Fibroblast of lung (primary cell): ENCODE measurements around the gene MLIP. TPM values are rescaled to one million over a fixed set of nuclear protein-coding genes. Genes with fewer than 3 reads are reported as not detected.

ENCODE experiments used
- DNase-seq, 2 donors: peaks; one replicate each; pipeline versions ENCODE4 v3.0.0 to v3.0.0-alpha.2; 2010; ENCODE audit warnings: low read depth in 2 of 2
- H2AFZ ChIP-seq: 2 replicates; pipeline ENCODE4 v1.5.1; 2012; ENCODE audit warnings: low read length, control low read depth, inconsistent platforms
- H3K27ac ChIP-seq: 2 replicates; pipeline ENCODE4 v1.5.1; 2011; ENCODE audit warnings: low read length, control low read depth; ENCODE audit not compliant: insufficient read depth
- H3K27me3 ChIP-seq: 2 replicates; pipeline ENCODE4 v1.5.1; 2011; ENCODE audit warnings: mild to moderate bottlenecking, low read length; ENCODE audit not compliant: control insufficient read depth, insufficient read depth
- H3K36me3 ChIP-seq: 2 replicates; pipeline ENCODE4 v1.5.1; 2011; ENCODE audit warnings: low read length; ENCODE audit not compliant: control insufficient read depth, insufficient read depth
- H3K4me1 ChIP-seq: 2 replicates; pipeline ENCODE4 v1.5.1; 2011; ENCODE audit warnings: low read length; ENCODE audit not compliant: control insufficient read depth, insufficient read depth; ENCODE audit errors: extremely low read depth
- H3K4me2 ChIP-seq: 2 replicates; pipeline ENCODE4 v1.5.1; 2011; ENCODE audit warnings: low read length, control low read depth; ENCODE audit not compliant: insufficient read depth; ENCODE audit errors: extremely low read depth
- H3K4me3 ChIP-seq, 4 experiments: fragments of 200-600 bp in 1 of 4; sonication (generic) in 1 of 4; replicated peaks in 1 of 4; 2 replicates each; pipeline ENCODE4 v1.5.1; 2011 to 2016; ENCODE audit warnings: low read length in 4 of 4, low read depth in 3 of 4, mild to moderate bottlenecking in 3 of 4, control low read depth in 2 of 4, inconsistent platforms in 1 of 4, mixed read lengths in 1 of 4; ENCODE audit not compliant: insufficient read depth in 1 of 4; ENCODE audit errors: control extremely low read depth in 1 of 4
- H3K79me2 ChIP-seq: 2 replicates; pipeline ENCODE4 v1.5.1; 2012; ENCODE audit warnings: mild to moderate bottlenecking, low read length, inconsistent platforms; ENCODE audit not compliant: control insufficient read depth, insufficient read depth
- H3K9ac ChIP-seq: 2 replicates; pipeline ENCODE4 v1.5.1; 2011; ENCODE audit warnings: mild to moderate bottlenecking, low read length, control low read depth; ENCODE audit not compliant: insufficient read depth
- H3K9me3 ChIP-seq: 2 replicates; pipeline ENCODE4 v1.5.1; 2012; ENCODE audit warnings: low read depth, low read length; ENCODE audit not compliant: control insufficient read depth, insufficient read depth
- H4K20me1 ChIP-seq: 2 replicates; pipeline ENCODE4 v1.5.1; 2011; ENCODE audit warnings: low read length; ENCODE audit not compliant: control insufficient read depth, insufficient read depth; ENCODE audit errors: extremely low read depth
- EZH2 ChIP-seq: IDR thresholded peaks from 2 replicates; pipeline ENCODE4 v1.5.1; 2012; ENCODE audit warnings: low read length, control low read depth, mild to moderate bottlenecking; ENCODE audit errors: missing control alignments
- polyA plus RNA-seq, 2 donors: library from polyadenylated mRNA; depleted of rRNA in 1 of 2; stranded (reverse) in 1 of 2; unstranded in 1 of 2; fragments of >200 nt; gene quantifications; 2 replicates each; pipeline ENCODE4 v1.2.1, GENCODE V29; 2011 to 2012; ENCODE audit warnings: missing spikeins in 1 of 2
- total RNA-seq: library from RNA; depleted of rRNA; stranded (reverse); fragments of >200 nt; gene quantifications from 2 replicates; pipeline ENCODE4 v1.2.1, GENCODE V29; 2014
- TF ChIP-seq, protein P1 (sequence below), 2 donors: IDR thresholded peaks in 1 of 2; conservative IDR thresholded peaks in 1 of 2; 1 replicate in 1 of 2; 2 replicates in 1 of 2; pipeline ENCODE4 v1.5.1; 2011 to 2012; ENCODE audit warnings: low read length in 2 of 2, control low read depth in 1 of 2, inconsistent platforms in 1 of 2, low read depth in 1 of 2, mild to moderate bottlenecking in 1 of 2

Gene MLIP
- total and polyA plus RNA-seq, 2 donors (not counting 1 experiment from before 2014, with no cell fraction given): 0.07 TPM; not detected in 1

DNA sequence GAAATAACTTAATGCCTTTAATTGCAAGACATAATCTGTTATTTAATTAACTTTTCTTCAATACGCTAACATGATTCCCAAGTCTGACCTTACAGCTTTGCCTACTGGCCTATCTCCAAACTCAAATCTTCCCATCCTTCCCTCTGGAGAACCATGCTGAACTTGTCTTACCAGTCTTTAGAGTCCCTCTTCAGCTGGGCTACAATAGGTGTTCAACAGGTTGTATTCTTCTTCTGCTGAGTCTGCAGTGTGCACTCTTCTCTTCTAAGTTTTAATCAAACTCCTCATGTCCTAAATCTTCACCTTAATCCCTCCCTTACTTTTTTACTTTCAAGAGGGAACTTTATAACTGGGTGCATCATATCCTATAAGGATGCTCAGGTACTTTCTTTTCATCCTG, 121.5 kb downstream of the MLIP start:
- H3K9me3 ChIP-seq: no peaks in the 10 kb centered on the region
- no peak overlapping the region for H3K4me3 ChIP-seq
- TF ChIP-seq, protein P1, sequence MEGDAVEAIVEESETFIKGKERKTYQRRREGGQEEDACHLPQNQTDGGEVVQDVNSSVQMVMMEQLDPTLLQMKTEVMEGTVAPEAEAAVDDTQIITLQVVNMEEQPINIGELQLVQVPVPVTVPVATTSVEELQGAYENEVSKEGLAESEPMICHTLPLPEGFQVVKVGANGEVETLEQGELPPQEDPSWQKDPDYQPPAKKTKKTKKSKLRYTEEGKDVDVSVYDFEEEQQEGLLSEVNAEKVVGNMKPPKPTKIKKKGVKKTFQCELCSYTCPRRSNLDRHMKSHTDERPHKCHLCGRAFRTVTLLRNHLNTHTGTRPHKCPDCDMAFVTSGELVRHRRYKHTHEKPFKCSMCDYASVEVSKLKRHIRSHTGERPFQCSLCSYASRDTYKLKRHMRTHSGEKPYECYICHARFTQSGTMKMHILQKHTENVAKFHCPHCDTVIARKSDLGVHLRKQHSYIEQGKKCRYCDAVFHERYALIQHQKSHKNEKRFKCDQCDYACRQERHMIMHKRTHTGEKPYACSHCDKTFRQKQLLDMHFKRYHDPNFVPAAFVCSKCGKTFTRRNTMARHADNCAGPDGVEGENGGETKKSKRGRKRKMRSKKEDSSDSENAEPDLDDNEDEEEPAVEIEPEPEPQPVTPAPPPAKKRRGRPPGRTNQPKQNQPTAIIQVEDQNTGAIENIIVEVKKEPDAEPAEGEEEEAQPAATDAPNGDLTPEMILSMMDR (conservative IDR thresholded peaks at IDR 0.05 in 1 of 2, IDR thresholded peaks at IDR 0.05 in 1 of 2; ENCODE audit: low read depth in 1 of 2, low read length in 2 of 2): no peak
- no peak for TF ChIP-seq EZH2

DNA sequence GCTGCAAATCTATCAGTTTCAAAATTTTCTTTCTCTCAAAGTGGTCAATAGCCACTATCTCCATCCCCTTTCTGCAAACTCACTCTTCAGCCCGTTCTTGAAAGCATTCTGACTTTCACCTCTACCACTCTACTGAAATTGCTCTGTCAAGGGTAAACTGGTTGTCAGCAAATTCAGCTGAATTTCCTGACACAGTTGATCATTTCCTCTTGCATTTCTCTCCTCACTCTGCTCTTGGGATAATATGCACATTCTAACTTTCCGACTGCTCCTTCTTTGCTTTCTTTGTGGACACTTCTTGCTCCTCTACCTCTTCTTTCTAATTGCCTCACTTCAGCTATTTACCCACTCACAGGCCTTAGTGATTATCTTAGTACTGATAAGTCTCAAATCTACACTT, 123.3 kb downstream of the MLIP start:
- Histone ChIP-seq H3K27me3 (no peaks in the 10 kb centered on the region), H2AFZ (no peak overlapping the region), H3K4me3 (no peak overlapping the region), H3K9ac (no peak overlapping the region), H3K36me3 (no peaks in the 10 kb centered on the region), H3K4me1 (no peaks in the 10 kb centered on the region), H3K79me2 (no peaks in the 10 kb centered on the region), H3K4me2 (no peak overlapping the region), H3K9me3 (no peaks in the 10 kb centered on the region), H3K27ac (no peak overlapping the region), H4K20me1 (no peaks in the 10 kb centered on the region)
- DNase-seq: no peak
- TF ChIP-seq, protein P1 (conservative IDR thresholded peaks at IDR 0.05 in 1 of 2, IDR thresholded peaks at IDR 0.05 in 1 of 2; ENCODE audit: low read depth in 1 of 2, low read length in 2 of 2): no peak
- no peak for TF ChIP-seq EZH2

More for the DNA sequence above, 121.5 kb downstream of the MLIP start:
- H3K27me3 ChIP-seq: no peaks in the 10 kb centered on the region
- no peak overlapping the region for H3K9ac ChIP-seq
- no peaks in the 10 kb centered on the region for H3K36me3 ChIP-seq
- no peaks in the 10 kb centered on the region for H4K20me1 ChIP-seq
- no peaks in the 10 kb centered on the region for H3K4me1 ChIP-seq
- DNase-seq: no peak
- H3K79me2 ChIP-seq: no peaks in the 10 kb centered on the region
- H2AFZ ChIP-seq: no peak overlapping the region
- H3K4me2 ChIP-seq: no peak overlapping the region
- no peak overlapping the region for H3K27ac ChIP-seq

DNA sequence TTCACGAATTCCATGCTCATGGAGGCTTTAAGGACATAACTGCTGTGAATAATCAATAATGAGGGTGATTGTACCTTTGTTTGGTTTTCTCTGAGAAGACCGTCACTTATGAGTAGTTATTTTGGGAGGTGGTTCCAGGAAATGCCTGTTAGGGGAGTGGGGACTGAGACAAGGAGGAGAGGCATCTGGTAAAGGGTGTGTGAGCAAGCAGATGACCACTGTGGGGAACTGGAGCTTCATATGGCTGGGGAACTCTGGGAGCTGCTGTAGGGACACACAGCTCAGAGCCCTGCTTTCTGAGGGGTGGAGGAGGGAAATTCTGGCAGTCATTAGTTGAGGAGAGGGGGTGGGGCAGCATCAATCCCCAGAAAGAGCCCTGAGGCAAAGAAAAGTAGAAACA, 125.7 kb downstream of the MLIP start:
- no peak overlapping the region for H2AFZ ChIP-seq
- DNase-seq: no peak

More for the DNA sequence above, 125.7 kb downstream of the MLIP start:
- Histone ChIP-seq H3K27ac (no peak overlapping the region), H3K4me2 (no peak overlapping the region), H3K27me3 (no peaks in the 10 kb centered on the region), H4K20me1 (no peaks in the 10 kb centered on the region), H3K9me3 (no peaks in the 10 kb centered on the region), H3K4me1 (no peaks in the 10 kb centered on the region), H3K9ac (no peak overlapping the region), H3K79me2 (no peaks in the 10 kb centered on the region), H3K4me3 (no peak overlapping the region), H3K36me3 (no peaks in the 10 kb centered on the region)
- TF ChIP-seq EZH2: no peak
- TF ChIP-seq, protein P1 (conservative IDR thresholded peaks at IDR 0.05 in 1 of 2, IDR thresholded peaks at IDR 0.05 in 1 of 2; ENCODE audit: low read depth in 1 of 2, low read length in 2 of 2): no peak
